ENCODE results near the gene ZNF581.

GRCh38 chr19:55670280-55671053, 27.0 kb downstream of the ZNF581 start:
- TF ChIP-seq SP1 (IDR thresholded peaks at IDR 0.05) = no peak
- no peak for TF ChIP-seq FOXM1 (IDR thresholded peaks at IDR 0.05; ENCODE audit: borderline replicate concordance)
- no peak for TF ChIP-seq ELF4 (IDR thresholded peaks at IDR 0.05)

Measured in HEK293T (cell line).